H54 (cell line): Measurements from ENCODE around the gene TAX1BP3.
"Not testable (repeated sequence)": the region's sequence is repeated elsewhere in the genome, so short reads cannot be mapped to it uniquely, and the experiment has no call there.

Experiments used
- DNase-seq: peaks from one replicate; pipeline ENCODE4 v3.0.0; 2011; ENCODE audit warnings: low spot score, mixed read lengths; ENCODE audit not compliant: insufficient read length
- FAIRE-seq: peaks from 3 replicates; lab custom pipeline; 2011; peaks lifted over from hg19 to GRCh38; lab: Jason Lieb, UNC
- POLR2A ChIP-seq: IDR thresholded peaks from 2 replicates; pipeline ENCODE4 v1.6.1; 2011; ENCODE audit warnings: low read depth, mild to moderate bottlenecking, low read length

Gene TAX1BP3, protein sequence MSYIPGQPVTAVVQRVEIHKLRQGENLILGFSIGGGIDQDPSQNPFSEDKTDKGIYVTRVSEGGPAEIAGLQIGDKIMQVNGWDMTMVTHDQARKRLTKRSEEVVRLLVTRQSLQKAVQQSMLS

DNA sequence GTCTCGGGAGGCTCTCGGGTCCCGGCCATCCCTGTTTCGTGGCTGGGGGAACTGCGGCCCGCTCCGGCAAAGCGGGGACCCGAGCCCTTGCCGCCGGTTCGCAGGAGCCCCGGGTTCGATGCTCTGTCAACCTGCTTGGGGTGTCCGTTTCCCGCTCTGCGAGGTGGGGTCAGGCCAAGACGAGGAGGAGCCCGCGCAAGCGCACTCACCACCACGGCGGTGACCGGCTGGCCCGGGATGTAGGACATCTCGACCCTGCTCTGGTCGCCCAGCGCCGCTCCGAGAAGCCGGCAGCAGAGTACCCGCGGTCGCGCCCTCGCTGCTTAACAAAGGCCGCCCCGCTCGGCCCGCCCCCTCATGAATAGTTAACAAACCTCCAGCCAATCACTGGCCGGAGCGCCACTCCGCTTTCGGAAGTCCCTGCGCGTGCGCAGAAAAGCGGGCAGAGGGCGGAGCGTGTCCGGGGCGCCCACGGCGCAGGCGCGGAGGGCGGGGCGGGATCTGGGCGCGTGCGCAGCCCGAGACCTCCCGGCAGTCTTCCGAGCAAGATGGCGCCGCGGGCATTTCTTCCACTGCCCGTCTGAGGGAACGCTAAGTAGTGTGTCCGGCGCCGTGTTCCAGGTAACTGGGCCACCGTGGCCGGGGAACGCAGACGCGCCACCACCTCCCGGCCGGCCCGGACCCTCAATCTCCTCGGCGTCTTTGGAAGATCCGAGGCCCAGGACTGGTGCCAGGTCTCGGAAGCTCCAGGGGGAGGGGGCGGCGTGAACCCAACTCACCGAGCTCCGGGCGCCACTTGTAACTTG lies at the start of gene TAX1BP3, which contains the start of gene EMC6:
TAX1BP3 (minus strand) TSS at position 300 of the 806 bp plus-strand sequence; CDS start at position 248, 52 bp downstream.
EMC6 (plus strand) TSS at position 534 of the 806 bp plus-strand sequence. CDS start 335 bp downstream, outside the sequence.
- peak; percentile 97 for DNase-seq
- no peak for FAIRE-seq
- peak; percentile 99 for TF ChIP-seq POLR2A

DNA sequence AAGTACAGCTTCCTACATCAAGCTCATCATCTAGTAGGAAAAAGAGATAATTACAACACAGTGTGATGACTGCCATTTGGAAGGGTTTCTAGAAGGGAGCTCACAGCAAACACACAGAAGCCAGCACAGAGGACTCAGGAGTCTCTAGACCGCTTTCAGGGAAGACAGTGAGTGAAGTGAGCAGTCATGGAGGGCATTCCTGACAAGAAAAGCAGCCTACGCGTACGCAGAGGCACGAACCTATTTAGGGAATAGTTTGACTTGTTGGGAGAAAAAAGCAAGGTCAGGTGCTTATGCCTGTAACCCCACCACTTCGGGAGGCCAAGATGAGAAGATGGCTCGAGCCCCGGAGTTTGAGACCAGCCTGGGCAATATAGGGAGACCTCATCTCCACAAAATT lies 46.9 kb upstream of the TAX1BP3 start:
- no peak for DNase-seq
- no peak for TF ChIP-seq POLR2A
- FAIRE-seq = no peak

DNA sequence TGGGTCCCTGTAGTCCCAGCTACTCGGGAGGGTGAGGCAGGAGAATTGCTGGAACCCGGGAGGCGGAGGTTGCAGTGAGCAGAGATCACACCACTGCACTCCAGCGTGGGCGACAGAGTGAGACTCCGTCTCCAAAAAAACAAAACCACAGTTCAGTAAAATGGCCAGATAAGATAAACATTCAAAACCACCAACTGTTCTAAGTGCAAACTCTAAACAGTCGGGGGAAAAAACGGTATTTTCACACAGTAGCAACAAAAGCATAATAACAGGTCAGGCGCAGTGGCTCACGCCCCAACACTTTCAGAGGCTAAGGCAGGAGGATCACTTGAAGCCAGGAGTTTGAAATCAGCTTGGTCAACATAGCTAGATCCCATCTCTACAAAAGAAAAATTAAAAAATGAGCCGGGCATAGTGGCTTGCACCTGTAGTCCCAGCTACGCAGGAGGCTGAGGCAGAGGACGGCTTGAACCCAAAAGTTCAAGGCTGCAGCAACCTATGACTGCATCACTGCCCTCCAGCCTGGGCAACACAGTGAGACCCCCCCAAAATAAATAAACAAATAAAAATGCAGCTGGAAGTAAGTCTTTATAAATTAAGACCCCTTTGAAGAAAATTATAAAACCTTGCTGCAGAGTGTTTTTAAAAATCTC lies 44.6 kb upstream of the TAX1BP3 start:
- no peak for DNase-seq
- FAIRE-seq = no peak
- TF ChIP-seq POLR2A = no peak

DNA sequence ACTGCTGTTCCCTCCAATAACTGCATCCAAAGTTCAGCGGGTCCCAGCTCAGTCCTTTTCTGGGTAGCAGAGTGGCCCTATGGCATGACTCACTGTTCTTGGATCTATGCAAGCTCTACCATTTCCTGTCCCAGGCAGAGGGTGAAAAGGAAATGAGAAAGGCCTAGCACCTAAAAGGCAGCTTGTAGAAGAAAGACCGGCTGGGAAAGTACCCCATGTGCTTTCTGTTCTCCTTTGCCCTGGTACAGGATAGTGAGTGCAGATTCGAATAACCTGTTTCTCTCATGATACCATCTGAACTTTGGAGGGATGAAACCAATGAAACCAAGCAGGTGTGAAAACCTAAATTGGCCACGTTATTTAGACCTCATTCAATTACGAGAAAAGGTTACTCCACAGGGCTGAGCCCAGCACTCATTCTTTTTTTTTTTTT lies 42.6 kb upstream of the TAX1BP3 start:
- DNase-seq (peak; percentile 76), FAIRE-seq (peak; percentile 62)
- no peak for TF ChIP-seq POLR2A

DNA sequence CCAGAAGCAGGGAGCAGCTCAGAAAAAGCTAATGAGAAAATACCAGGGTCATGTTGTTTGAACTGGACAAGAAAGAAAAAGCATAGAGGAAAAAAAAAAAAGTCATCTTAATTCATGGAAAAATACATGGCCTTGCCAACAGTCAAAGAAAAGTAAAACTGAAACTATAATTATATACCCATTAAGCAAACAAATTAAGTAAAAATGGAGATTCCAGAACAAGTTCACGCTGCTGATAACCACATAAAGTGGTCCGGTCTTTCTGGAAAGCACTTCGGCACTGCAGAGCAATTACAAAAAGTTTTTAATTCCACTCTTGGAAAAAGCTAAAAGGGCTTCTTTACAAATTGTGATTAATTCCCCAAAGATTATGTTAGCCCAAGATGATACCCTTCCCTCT lies 40.0 kb upstream of the TAX1BP3 start:
- TF ChIP-seq POLR2A = no peak
- DNase-seq (no peak), FAIRE-seq (no peak)

DNA sequence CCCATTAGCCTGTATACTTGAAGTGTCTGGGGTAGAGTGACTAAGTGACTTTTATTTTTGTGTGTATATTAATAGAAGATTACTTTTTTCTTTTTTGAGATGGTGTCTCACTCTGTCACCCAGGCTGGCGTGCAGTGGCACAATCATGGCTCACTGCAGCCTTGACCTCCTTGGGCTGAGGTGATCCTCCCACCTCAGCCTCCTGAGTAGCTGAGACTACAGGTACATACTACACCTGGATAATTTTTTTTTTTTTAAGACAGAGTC lies 37.3 kb upstream of the TAX1BP3 start:
- not testable (repeated sequence) for FAIRE-seq, DNase-seq

GRCh38 chr17:3704931-3705717 lies 36.7 kb upstream of the TAX1BP3 start:
- no peak for DNase-seq

DNA sequence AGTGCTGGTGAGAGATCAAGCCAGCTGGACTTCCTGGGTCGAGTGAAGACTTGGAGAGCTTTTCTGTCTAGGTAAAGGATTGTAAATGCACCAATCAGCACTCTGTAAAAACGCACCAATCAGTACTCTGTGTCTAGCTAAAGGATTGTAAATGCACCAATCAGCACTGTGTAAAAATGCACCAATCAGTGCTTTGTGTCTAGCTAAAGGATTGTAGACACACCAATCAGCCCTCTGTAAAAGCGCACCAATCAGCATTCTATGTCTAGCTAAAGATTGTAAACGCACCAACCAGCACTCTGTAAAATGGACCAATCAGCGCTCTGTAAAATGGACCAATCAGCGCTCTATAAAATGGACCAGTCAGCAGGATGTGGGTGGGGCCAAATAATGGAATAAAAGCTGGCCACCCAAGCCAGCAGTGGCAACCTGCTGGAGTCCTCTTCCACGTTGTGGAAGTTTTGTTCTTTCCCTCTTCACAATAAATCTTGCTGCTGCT lies 33.7 kb upstream of the TAX1BP3 start:
- not testable (repeated sequence) for FAIRE-seq

More at GRCh38 chr17:3704931-3705717, 36.7 kb upstream of the TAX1BP3 start:
- FAIRE-seq = no peak
- no peak for TF ChIP-seq POLR2A

DNA sequence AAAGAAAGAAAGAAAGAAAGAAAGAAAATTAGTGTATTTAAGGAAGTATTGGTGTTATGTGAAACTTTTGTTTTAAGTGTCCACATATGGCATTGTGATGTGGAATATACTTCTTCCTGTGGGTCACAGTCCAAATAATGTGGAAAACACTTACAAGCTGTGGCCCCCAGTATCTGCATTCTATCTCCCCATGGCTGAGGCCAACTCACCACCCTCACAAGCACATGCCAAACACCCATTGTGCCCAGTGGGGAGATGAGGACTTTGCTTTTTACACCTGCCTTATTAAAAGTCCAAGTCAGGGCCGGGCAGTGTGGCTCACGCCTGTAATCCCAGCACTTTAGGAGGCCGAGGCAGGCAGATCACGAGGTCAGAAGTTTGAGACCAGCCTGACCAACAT lies 31.6 kb upstream of the TAX1BP3 start:
- DNase-seq = no peak
- TF ChIP-seq POLR2A = no peak
- no peak for FAIRE-seq

More for the DNA sequence above, 33.7 kb upstream of the TAX1BP3 start:
- DNase-seq = not testable (repeated sequence)

- DNase-seq = no peak
- no peak for FAIRE-seq
- no peak for TF ChIP-seq POLR2A
These were observed 29.8 kb upstream of the TAX1BP3 start for GRCh38 chr17:3698139-3698538.

- FAIRE-seq = no peak
- no peak for TF ChIP-seq POLR2A
- DNase-seq = no peak
These were observed 28.7 kb upstream of the TAX1BP3 start for GRCh38 chr17:3697103-3697476.

GRCh38 chr17:3695723-3696411 lies 27.5 kb upstream of the TAX1BP3 start, which contains the start of gene P2RX5:
P2RX5 (minus strand) TSS chr17:3696155; CDS start chr17:3696005, 150 bp downstream.
- 0 out of 2 replicates have a peak, but pooled peaks have one; percentile 11 for TF ChIP-seq POLR2A
- DNase-seq (no peak), FAIRE-seq (no peak)
